ENCODE measurements around the gene ZMAT1.
"Not testable (repeated sequence)": the region's sequence is repeated elsewhere in the genome, so short reads cannot be mapped to it uniquely, and the experiment has no call there.

The ZMAT1 gene

DNA sequence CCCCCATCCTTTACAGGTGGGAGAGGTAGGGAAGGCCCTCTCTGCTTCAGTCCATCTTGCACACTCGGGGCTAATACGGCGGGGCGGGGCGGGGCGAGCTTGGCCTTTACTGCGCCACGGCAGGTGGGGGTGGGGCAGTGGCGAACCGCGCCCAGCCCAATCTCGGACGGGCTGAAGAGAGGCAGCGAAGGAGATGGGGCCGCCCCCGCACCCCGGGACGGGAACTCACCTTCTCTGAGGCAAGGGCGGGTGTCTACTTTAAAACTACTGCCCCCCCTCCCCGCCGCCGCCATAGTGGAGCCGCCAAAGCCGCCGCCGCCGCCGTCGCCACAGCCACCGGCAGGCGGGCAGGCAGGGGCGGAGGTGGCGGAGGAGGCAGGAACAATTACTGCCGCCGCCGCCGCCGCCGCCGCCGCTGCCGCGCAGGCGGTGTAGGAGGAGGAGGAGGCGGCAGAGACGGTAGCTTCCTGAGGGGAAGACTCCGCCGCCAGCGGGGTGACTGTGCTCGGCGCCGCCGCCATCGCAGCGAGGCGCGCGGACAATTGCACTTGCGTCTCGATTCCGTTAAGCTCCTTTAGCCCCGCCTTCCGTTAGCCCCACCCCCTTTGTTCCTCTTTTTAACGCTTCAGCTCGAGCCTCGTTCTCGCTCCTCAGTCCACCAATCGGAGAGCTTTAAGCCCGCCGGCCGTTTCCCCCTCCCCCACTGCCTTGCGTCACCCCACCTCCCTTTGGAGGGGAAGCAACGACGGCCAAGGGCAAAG is at the start of gene ZMAT1:
Gene ZMAT1 (minus strand): TSS at position 540 of the 761 bp plus-strand sequence. CDS start 19 bp downstream, at position 521.
- peak; percentile 92 for DNase-seq

DNA sequence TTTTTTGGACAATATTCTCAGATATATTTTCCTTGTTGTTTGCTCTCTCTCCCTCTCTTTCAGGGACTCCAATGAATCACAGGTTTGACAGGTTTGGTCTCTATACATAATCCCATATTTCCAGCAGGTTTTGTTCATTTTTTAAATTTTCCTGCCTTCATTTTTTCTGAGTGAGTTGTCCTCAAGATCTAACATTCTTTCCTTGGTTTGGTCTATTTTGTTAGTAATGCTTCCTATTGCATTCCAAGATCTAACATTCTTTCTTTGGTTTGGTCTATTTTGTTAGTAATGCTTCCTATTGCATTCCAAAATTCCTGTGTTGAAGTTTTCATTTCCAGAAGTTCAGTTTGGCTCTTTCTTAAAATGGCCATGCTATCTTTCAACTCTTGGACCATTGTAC is 45.3 kb upstream of the ZMAT1 start:
- DNase-seq = no peak

DNA sequence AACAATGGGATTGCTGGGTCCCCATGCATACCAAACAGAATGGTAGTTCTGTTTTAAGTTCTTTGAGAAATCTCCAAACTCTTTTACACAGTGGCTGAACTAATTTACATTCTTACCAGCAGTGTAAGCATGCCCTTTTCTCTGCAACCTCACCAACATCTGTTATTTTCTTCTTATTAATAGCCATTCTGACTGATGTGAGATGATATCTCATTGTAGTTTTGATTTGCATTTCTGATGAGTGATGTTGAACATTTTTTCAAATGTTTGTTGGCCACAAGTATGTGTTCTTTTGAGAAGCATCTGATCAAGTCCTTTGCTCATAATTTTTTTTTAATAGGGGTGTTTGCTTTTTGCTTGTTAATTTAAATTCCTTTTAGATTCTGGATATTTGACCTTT is 41.2 kb upstream of the ZMAT1 start:
- DNase-seq = no peak

DNA sequence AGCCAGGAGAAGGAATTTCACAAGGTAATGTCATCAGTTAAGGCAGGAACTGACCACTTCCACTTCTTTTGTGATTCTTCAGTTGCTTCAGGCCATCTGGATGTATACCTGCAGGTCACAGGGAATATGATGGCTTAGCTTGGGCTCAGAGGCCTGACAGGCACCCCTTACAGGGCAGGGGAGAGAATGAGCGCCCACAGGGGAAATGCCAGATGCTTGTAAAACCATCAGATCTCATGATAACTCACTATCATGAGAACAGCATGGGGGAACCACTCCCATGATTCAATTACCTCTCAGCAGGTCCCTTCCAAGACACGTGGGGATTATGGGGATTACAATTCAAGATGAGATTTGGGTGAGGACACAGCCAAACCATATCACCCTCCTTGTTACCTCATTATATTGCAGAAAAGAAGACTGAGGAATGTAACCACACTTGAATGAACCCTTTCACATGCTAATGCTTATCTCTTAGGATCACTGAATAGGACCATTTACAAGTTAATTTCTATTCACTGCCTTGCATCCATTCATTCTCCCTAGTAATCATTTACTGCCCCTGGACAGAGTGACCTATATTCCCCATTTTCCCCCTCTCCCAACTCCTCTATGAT is 33.2 kb upstream of the ZMAT1 start:
- not testable (repeated sequence) for DNase-seq

DNA sequence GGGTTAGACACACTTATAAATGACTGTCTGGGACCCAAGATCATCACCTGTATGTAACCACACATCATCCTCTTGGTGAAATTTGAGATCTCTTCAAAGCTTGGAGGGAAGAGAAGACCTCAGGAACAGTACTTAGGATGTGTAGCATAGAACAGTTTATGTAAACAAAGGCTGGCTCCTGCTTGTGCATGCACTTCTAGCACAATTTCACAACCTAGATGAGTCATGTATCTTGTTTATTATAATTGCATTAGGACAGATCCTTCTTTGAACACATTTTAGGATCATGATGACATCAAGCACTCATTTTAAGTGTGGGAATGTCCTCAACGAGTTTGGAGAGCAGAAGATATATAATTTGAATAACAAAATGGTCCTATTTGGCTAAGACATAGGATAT is 26.3 kb upstream of the ZMAT1 start:
- peak; percentile 0 for DNase-seq

DNA sequence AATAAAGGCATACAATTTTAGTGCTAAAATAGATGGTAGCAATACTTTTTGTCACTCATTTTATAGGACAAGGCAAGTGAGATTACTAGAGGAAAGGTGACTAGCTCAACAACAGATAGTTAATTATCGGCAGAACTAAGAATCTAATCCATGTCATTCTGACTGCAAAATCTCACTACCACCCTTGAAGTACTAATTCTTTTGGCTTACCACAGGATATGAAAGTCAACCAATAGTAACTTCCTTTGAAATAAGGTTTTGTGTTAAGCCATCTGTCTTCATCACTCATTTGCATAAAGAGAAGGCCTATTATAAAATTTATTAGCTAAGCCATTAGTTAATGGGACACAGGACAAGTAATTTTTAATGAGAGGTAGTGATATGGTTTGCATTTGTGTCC is 25.3 kb upstream of the ZMAT1 start:
- DNase-seq = peak; percentile 21

DNA sequence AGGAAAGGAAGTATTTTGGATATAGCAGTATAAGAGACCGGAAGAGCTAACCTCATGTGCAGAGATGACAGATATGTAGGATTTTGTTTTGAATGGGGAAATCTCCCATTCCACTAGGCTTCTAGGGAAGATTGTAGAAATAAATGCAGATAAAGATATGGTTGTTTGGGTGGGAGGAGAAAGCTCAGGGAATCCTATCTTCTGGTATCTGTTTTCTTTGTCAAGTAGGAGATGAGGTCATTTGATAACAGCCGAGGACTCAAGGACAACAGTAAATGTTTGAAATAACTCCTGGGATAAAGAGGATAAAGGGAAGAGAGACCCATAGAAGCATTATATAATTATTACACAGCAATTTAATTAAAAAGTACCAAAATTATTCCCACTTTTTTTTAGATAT is 24.7 kb upstream of the ZMAT1 start:
- DNase-seq = no peak

DNA sequence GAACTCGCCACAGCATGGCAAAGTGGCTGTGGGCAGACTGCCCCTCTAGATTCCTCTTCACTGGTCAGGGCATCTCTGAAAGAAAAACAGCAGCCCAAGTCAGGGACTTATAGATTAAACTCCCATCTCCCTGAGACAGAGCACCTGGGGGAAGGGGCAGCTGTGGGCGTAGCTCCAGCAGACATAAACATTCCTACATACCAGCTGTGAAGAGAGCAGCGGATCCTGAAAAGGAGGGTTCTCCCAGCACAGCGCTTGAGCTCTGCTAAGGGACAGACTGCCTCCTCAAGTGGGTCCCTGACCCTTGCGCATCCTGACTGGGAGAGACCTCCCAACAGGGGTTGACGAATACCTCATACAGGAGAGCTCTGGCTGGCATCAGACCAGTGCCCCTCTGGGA is 18.8 kb upstream of the ZMAT1 start:
- no peak for DNase-seq

DNA sequence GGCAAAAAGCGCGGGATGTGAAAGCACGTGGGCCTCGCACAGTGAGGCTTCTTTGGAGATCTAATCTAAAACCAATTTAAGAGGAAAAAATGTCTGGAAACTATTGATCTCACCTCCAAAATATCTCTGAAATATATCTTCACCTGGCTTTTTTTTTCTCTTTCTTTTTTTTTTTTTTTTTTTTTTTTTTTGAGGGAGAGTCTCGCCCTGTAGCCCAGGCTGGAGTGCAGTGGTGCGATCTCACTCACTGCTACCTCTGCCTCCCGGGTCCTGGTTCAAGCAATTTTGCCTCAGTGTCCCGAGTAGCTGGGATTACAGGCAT is 383 bp upstream of the ZMAT1 start:
- DNase-seq = no peak

DNA sequence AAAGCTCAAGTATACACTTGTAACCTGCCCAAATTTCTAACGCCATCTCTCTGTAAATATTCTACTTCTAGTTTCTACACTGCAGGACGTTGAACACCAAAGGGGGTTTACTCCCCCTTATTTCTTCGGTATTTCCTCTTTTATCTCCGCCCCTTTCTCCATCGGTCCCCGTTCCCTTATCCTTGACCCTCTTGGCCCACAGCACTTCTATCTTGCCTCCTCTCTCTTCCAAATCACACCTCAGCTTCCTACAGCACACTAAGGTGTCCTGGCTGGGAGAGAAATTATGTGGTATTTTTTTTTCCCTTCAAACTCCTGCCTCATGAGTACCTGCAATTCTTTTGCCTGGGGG is 715 bp downstream of the ZMAT1 start:
- peak; percentile 3 for DNase-seq

DNA sequence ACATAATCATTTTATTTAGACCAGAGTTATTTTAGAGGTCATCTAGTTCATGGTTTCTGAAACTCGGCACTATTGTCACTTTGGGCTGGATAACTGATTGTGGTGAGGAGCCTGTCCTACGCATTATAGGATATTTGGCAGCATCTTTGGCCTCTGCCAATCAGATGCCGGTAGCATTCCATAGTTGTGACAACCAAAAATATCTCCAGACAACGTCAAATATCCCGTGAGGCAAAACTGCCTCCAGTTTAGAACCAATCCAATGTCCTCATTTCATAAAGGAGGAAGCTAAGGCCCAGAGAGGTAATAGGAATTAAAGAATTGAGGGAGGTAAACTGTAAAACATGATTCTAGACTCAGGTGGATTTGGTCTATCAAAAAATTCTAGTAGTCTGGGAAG is 6.1 kb downstream of the ZMAT1 start:
- no peak for DNase-seq

DNA sequence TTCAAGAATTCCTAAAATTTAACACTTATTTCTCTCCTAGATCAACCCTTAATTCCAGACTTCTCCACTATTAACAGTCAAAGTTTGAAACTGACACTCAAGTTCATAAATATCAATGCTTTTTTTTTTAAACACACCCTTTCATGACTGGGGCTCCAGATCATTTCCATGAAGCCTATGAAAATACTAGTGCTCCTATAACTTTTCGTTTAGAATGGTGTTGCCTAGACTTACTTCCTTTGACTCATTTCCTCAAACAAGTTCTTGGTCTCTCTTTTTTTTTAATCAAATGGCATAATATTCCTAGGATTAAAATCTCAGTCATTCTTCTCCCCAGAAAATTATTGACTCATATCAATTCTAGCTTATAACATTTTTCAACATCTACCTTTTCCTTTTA is 13.1 kb downstream of the ZMAT1 start:
- no peak for DNase-seq

DNA sequence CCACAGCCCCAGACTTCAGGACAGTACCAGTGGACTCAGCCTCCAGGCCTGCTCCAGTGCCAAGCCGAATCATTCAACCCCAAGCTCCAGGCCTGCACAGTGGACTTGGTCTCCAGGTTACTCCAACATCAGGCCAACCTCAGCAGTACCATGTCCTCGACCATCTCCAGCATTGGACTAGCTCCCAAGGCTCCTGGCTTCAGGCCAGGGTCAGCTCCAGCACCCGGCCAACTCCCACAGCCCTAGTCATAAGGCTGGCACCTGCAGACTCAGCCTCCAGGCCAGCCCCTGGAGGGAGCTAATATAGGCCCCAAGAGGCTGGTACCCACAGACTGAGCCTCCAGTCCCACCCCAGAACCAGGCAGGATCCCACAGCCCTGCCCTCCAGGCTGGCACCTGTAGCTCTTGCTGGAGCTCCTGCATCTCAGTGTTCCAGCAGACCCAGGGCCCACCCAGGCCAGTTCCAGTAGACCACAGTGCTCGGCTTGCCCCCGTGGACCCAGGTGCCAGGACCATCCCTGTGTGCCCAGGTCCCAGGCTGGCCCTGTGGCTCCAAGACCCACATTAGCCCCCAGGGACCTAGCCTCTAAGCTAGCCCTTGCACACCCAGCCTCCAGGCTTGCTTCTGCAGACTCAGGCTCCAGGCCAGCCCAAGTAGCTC is 25.6 kb downstream of the ZMAT1 start:
- DNase-seq = no peak

DNA sequence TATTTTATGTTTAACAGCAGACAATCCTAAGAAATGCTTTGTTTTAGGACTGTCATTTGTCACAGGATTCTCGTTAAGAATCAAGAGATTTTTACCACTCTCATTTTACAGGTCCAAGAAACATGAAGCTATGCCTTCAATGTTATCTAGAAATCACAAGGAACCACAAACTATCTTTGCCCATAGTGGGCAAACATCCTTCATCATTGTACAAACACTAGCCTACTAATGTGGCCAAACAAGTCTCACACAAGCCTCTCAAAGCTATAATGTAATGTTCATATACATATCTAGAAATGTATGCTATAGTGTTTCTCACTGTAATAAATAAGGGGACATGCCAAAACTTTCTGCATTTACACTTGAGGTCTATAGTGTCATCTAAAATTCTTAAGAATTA is 26.8 kb downstream of the ZMAT1 start:
- DNase-seq = no peak
